RKO (cell line): ENCODE data around the gene KIR3DL3.
A peak's percentile ranks its signal among the peaks of the same experiment; 100 is the strongest.
"Not testable (repeated sequence)": the region's sequence is repeated elsewhere in the genome, so short reads cannot be mapped to it uniquely, and the experiment has no call there.

Source experiments
- DNase-seq: peaks from one replicate; pipeline ENCODE4 v3.0.0-alpha.2; 2016; ENCODE audit warnings: low spot score

Gene KIR3DL3

GRCh38 chr19:54724142-54724541 lies at the start of gene KIR3DL3:
TSS of gene KIR3DL3 (plus strand) at chr19:54724442. CDS start at chr19:54724497, 55 bp downstream.
- DNase-seq: no peak

- DNase-seq: peak; percentile 50
Observed at GRCh38 chr19:54676210-54676834, 47.9 kb upstream of the KIR3DL3 start.

GRCh38 chr19:54677217-54677616 lies 47.0 kb upstream of the KIR3DL3 start:
- DNase-seq: no peak

DNA sequence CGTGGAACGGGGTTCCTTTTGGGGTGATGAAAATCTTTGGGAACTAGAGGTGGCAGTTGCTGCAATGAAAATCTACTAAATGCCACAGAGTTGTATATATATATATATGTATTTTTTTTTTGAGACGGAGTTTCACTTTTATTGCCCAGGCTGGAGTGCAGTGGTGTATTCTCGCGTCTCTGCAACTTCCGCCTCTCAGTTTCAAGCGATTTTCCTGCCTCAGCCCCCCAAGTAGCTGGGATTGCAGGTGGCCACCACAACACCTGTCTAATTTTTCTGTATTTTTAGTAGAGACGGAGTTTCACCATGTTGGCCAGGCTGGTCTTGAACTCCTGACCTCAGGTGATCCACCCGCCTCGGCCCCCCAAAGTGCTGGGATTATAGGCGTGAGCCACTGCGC lies 42.6 kb upstream of the KIR3DL3 start:
- not testable (repeated sequence) for DNase-seq

GRCh38 chr19:54682306-54682856 lies 41.9 kb upstream of the KIR3DL3 start:
- DNase-seq: no peak

- DNase-seq: peak; percentile 70
Observed at GRCh38 chr19:54684527-54684926, 39.7 kb upstream of the KIR3DL3 start.

DNA sequence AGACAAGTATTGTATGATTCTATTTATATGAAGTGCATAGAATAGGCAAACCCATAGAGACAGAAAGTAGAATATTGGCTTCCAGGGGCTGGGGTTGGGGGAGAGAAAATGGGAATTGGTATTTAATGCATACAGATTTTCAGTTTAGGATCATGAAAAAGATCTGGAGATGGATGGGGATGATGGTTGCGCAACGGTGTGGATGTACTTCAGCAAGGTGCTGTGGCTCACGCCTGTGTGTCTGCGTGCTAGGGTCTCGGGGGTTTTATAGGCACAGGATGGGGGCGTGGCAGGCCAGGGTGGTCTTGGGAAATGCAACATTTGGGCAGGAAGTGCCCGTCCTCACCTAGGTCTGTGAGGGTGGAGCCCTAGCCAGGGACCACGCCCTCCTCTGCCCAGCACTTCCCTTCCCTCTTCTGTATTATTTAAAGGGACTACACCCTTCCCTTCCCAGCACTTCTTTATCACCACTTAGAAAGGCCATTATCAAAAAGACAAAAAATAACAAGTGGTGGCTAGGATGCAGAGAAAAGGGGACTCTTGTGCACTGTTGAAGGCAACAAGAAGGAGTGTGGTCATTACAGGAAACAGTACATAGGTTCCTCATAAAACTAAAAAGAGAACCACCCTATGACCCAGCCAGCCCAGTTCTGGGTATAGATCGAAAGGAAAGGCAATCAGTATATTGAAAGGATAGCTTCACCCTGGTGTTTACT lies 32.5 kb upstream of the KIR3DL3 start:
- DNase-seq: no peak

DNA sequence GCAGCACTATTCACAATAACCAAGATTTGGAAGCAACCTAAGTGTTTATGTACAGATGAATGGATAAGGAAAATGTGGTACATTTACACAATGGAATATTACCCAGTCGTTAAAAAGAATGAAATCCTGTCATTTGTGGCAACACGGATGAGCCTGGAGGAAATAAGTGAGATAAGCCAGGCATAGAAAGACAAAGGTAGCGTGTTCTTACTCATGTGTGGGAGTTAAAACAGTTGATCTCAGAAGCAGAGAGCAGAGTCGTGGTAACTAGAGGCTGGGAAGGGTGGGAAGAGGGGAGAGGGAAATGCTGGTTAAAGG lies 32.0 kb upstream of the KIR3DL3 start:
- DNase-seq: no peak

DNA sequence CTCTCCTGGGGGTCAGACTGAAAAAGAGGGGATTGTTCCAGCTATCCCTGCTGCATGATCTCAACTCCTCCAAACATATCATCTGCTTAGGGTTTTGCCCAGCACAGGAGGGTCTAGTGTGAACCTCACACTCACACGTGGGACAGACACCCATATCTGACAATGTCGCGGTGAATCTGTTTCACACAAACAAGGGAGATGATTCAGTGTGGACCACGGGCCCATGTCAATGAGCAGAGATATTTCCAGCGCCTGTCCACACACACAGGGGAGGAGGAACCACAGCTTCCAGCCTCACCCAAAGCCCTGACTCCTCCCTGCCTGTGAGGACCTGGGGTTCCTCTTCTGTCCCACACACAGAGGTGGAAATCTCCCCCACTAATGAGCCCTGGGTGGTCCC lies 29.6 kb upstream of the KIR3DL3 start:
- DNase-seq: no peak

DNA sequence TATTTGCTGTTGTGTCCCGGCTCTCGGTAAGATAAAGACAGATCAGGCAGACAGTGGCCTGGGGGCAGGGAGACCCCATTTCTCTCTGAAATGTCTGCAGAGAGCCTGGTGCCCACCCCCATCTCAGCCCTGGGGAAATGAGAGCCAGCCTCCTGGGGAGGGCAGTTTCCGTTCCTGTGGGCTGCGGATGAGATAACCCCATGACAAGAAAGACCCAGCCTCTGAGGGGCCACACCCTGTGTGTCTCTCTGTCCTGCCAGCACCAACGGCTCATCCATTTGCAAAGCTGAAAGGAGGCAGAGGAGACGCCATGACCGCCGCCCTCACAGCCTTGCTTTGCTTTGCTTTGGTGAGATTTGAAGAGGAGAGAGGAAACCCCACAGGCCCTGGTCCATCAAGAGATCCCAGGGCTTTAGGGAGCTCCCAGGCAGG lies 28.1 kb upstream of the KIR3DL3 start:
- no peak for DNase-seq

GRCh38 chr19:54696766-54697165 lies 27.5 kb upstream of the KIR3DL3 start:
- no peak for DNase-seq

- DNase-seq: not testable (repeated sequence)
Observed at GRCh38 chr19:54697716-54698115, 26.5 kb upstream of the KIR3DL3 start.

GRCh38 chr19:54704928-54705327 lies 19.3 kb upstream of the KIR3DL3 start:
- DNase-seq: no peak

GRCh38 chr19:54707962-54708361 lies 16.3 kb upstream of the KIR3DL3 start:
- no peak for DNase-seq

- no peak for DNase-seq
Observed at GRCh38 chr19:54708781-54709180, 15.5 kb upstream of the KIR3DL3 start.

GRCh38 chr19:54709212-54709948 lies 14.9 kb upstream of the KIR3DL3 start:
- no peak for DNase-seq

GRCh38 chr19:54709956-54710355 lies 14.3 kb upstream of the KIR3DL3 start:
- not testable (repeated sequence) for DNase-seq

DNA sequence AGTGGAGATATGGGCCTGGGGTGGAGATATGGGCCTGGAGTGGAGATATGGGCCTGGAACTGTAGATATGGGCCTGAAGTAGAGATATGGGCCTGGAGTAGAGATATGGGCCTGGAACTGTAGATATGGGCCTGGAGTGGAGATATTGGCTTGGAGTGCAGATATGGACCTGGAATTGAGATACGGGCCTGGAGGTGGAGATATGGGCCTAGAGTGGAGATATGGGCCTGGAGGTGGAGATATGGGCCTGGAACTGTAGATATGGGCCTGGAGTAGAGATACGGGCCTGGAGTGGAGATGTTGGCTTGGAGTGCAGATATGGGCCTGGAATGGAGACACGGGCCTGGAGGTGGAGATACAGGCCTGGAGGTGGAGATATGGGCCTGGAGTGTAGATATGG lies 402 bp downstream of the KIR3DL3 start:
- no peak for DNase-seq

DNA sequence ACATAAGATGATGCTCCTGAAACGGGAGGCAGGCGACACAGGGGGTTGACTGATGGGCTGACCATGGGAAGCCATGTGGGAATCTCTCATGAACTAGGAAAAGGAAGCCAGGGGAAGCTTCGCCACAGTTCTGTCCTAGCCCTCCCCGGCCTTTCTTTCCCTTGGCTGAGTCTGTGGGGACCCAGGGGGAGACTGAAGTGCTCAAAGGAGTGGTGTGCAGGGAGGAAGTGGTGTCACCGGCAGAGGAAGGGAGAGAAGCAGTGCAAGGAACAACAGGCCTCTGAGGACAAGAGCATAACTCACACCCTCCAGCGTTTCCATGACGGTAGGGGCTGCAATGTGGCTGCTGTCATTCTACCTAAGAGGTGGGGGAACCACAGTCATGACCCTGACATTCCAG lies 1.1 kb downstream of the KIR3DL3 start:
- no peak for DNase-seq

DNA sequence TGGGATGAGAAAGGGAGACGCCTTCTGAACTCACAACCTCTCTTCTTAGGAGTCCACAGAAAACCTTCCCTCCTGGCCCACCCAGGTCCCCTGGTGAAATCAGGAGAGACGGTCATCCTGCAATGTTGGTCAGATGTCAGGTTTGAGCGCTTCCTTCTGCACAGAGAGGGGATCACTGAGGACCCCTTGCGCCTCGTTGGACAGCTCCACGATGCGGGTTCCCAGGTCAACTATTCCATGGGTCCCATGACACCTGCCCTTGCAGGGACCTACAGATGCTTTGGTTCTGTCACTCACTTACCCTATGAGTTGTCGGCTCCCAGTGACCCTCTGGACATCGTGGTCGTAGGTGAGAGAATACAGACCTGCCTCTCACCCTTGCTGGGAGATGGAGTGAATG lies 3.3 kb downstream of the KIR3DL3 start:
- DNase-seq: no peak

DNA sequence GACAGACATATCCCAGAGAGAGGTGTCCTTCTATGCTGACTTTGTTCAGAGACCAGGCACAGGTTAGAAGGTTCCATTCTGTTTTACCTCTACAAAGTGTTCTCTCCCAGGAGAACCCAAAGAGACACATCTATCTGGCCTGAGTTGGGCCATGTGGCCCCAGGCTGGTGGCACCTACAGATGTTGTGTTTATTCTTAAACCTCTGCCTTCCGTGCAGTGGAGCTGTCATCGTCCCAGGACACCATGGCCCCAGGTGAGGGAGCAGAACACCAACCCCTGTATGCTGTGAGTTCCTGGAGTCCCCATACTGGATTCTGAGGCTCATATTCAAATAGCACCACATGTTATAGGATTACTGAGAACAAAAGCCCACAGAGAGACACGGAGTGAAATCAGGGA lies 3.9 kb downstream of the KIR3DL3 start:
- no peak for DNase-seq

DNA sequence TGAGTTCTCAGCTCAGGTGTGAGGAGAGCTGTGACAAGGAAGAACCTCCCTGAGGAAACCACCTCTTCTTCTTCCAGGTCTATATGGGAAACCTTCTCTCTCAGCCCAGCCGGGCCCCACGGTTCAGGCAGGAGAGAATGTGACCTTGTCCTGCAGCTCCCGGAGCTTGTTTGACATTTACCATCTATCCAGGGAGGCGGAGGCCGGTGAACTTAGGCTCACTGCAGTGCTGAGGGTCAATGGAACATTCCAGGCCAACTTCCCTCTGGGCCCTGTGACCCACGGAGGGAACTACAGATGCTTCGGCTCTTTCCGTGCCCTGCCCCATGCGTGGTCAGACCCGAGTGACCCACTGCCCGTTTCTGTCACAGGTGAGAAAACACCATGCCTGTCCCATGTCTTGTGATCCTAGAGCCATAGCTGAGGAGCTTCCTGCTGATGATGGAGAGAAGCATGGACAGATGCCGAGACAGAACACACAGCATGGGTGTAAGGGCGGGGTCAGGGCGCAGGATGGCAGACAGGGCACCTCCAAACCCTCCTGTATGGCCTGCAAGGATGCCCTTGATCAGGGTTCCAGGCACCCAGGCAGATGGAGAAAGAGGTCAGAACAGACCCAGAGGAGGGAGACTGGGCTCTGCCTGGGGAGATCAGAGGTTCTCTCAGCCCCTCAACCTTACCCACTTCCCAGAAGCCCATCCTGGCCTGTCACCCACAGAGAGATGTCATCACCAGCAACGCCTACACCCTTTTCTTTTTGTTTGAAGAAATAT lies 5.4 kb downstream of the KIR3DL3 start:
- DNase-seq: no peak
